Measurements from ENCODE around the gene LRRC25. TPM values are rescaled to one million over a fixed set of nuclear protein-coding genes. Genes with fewer than 3 reads are reported as not detected.

LRRC25 gene
- total and polyA plus RNA-seq, 10 of the 15 experiments (the other 5 are each of a cell fraction or from before 2014, with no cell fraction given), result 0.38 to 2.9 (median 1.2) TPM

- TF ChIP-seq YBX1 (IDR thresholded peaks at IDR 0.05) (no peak), KAT2A (conservative IDR thresholded peaks at IDR 0.05; ENCODE audit: control insufficient read depth, low read depth, low read length) (no peak), NR2C2 (IDR thresholded peaks at IDR 0.05; ENCODE audit: borderline replicate concordance, control insufficient read depth, insufficient read length, low read depth) (no peak), POU2F2 (IDR thresholded peaks at IDR 0.05; ENCODE audit: borderline replicate concordance, low read depth, low read length) (peak; percentile 65; the same call in 1 of the 3 replicates), IKZF1 (conservative IDR thresholded peaks at IDR 0.05) (peak; percentile 71; the same call in 1 of the 2 replicates), MYC (IDR thresholded peaks at IDR 0.05; ENCODE audit: insufficient read depth, insufficient read length, insufficient replicate concordance, low read length, severe bottlenecking) (no peak), DPF2 (IDR thresholded peaks at IDR 0.05) (no peak; the same call in 1 of the 2 replicates), POLR2AphosphoS2 (IDR thresholded peaks at IDR 0.05; ENCODE audit: low read depth, low read length) (no peak), ATF3 (IDR thresholded peaks at IDR 0.05; ENCODE audit: borderline replicate concordance, extremely low read depth, low read depth, low read length) (no peak), RB1 (IDR thresholded peaks at IDR 0.05; ENCODE audit: borderline replicate concordance) (no peak), HCFC1 (IDR thresholded peaks at IDR 0.05; ENCODE audit: low read length) (no peak), ZNF207 (IDR thresholded peaks at IDR 0.05; ENCODE audit: borderline replicate concordance) (no peak), ZSCAN29 (IDR thresholded peaks at IDR 0.05) (no peak), ZNF622 (IDR thresholded peaks at IDR 0.05) (no peak), HDGF (IDR thresholded peaks at IDR 0.05) (no peak), ZNF384 (IDR thresholded peaks at IDR 0.05; ENCODE audit: borderline replicate concordance, low read depth, low read length) (no peak), ZZZ3 (IDR thresholded peaks at IDR 0.05; ENCODE audit: control insufficient read depth, insufficient read length, low read depth) (no peak), CUX1 (IDR thresholded peaks at IDR 0.05; ENCODE audit: insufficient replicate concordance, low read depth, low read length) (no peak), YY1 (IDR thresholded peaks at IDR 0.05; ENCODE audit: low read depth, low read length) (0 out of 2 replicates have a peak, but pooled peaks have one; percentile 29), MTA2 (IDR thresholded peaks at IDR 0.05; ENCODE audit: low read depth) (peak; percentile 67), MTA3 (IDR thresholded peaks at IDR 0.05; ENCODE audit: borderline replicate concordance, low read length) (no peak)
These were observed 10.6 kb upstream of the LRRC25 start (continued) for GRCh38 chr19:18408053-18408476.
